Gastroesophageal sphincter (tissue), 4 donors: ENCODE results near the gene ANAPC5. TPM values are rescaled to one million over a fixed set of nuclear protein-coding genes. Genes with fewer than 3 reads are reported as not detected.

Experiments
- ATAC-seq: fragments of 150-250 bp; one replicate; pipeline ENCODE4 v1.9.1; 2016; ENCODE audit warnings: mild to moderate bottlenecking, moderate library complexity
- H3K27ac ChIP-seq, 4 donors: fragments of 200-600 bp; sonication (generic) in 3 of 4; 1 replicate in 3 of 4; 2 replicates in 1 of 4; pipeline ENCODE4 v1.5.1; 2016 to 2019
- H3K27me3 ChIP-seq: fragments of 200-600 bp; sonication (generic); one replicate; pipeline ENCODE4 v1.5.1; 2019
- H3K36me3 ChIP-seq, 2 donors: fragments of 200-600 bp; sonication (generic); one replicate each; pipeline ENCODE4 v1.5.1; 2019; ENCODE audit warnings: control low read depth in 1 of 2
- H3K4me1 ChIP-seq, 3 donors: fragments of 200-600 bp; sonication (generic); 1 replicate in 2 of 3; 2 replicates in 1 of 3; pipeline ENCODE4 v1.5.1; 2016 to 2019; ENCODE audit warnings: control low read depth in 2 of 3
- H3K4me3 ChIP-seq, 2 donors: fragments of 200-600 bp; sonication (generic); one replicate each; pipeline ENCODE4 v1.5.1; 2019; ENCODE audit warnings: mild to moderate bottlenecking in 1 of 2, moderate library complexity in 1 of 2
- H3K9me3 ChIP-seq, 3 donors: fragments of 200-600 bp; sonication (generic); one replicate each; pipeline ENCODE4 v1.5.1; 2017 to 2019; ENCODE audit warnings: control low read depth in 2 of 3
- CTCF ChIP-seq, 4 experiments: fragments of 200-600 bp in 2 of 4; fragments of 450-650 bp in 2 of 4; sonication (generic) in 1 of 4; IDR thresholded peaks; one replicate each; pipeline ENCODE4 v1.5.1; 2017 to 2019; ENCODE audit warnings: antibody characterized with exemption in 4 of 4, mild to moderate bottlenecking in 2 of 4, moderate library complexity in 2 of 4
- EP300 ChIP-seq: sonication (generic); formaldehyde crosslinking; IDR thresholded peaks from one replicate; pipeline ENCODE4 v1.6.1; 2017; ENCODE audit warnings: antibody characterized with exemption, mild to moderate bottlenecking
- POLR2A ChIP-seq, 2 donors: fragments of 450-650 bp; IDR thresholded peaks; one replicate each; pipeline ENCODE4 v1.6.1; 2017; ENCODE audit warnings: antibody characterized with exemption in 2 of 2, mild to moderate bottlenecking in 2 of 2, moderate library complexity in 1 of 2
- POLR2AphosphoS5 ChIP-seq: sonication (generic); formaldehyde crosslinking; IDR thresholded peaks from one replicate; pipeline ENCODE4 v1.6.1; 2017; ENCODE audit warnings: antibody characterized with exemption
- WGBS, 2 donors: methylation state at CpG; one replicate each; pipeline ENCODE4 v1.1.5; 2018; ENCODE audit warnings: low coverage in 1 of 2; 5-methylcytosine and 5-hydroxymethylcytosine counted together
- total RNA-seq, 4 donors: library from RNA; depleted of rRNA; stranded (reverse); fragments of >200 nt; gene quantifications; one replicate each; pipeline ENCODE4 v1.1.0, GENCODE V29; 2016

Gene ANAPC5
- total RNA-seq, 4 donors from 2014 or later = 69.2 to 93.5 (median 75.7) TPM

- peaks cover 0 to 96% of the 10 kb centered on the region in 2 donors for H3K36me3 ChIP-seq
- no peak for ATAC-seq
- peaks cover 0 to 18% (median 0%) of the 10 kb centered on the region in 3 donors for H3K4me1 ChIP-seq
- no peak overlapping the region for H3K27ac ChIP-seq
- no peaks in the 10 kb centered on the region for H3K9me3 ChIP-seq
- 93 to 94% methylated on average over 2 to 4 of the region's 4 CpGs for WGBS, 2 donors
- TF ChIP-seq POLR2AphosphoS5 = no peak
- TF ChIP-seq EP300 = no peak
- no peak for TF ChIP-seq POLR2A (IDR thresholded peaks at IDR 0.05)
- TF ChIP-seq CTCF (IDR thresholded peaks at IDR 0.05) = no peak
- no peaks in the 10 kb centered on the region for H3K27me3 ChIP-seq
- H3K4me3 ChIP-seq = no peak overlapping the region
Observed at GRCh38 chr12:121330195-121330594, 22.0 kb downstream of the ANAPC5 start.

- 84 to 92% methylated on average over 4 of the region's 4 CpGs for WGBS, 2 donors
- peaks cover 0 to 99% of the 10 kb centered on the region in 2 donors for H3K36me3 ChIP-seq
- H3K4me1 ChIP-seq = peaks cover 0 to 13% (median 0%) of the 10 kb centered on the region in 3 donors
- TF ChIP-seq EP300 = no peak
- no peak for TF ChIP-seq POLR2A (IDR thresholded peaks at IDR 0.05)
- no peak for TF ChIP-seq CTCF (IDR thresholded peaks at IDR 0.05)
- no peak overlapping the region for H3K4me3 ChIP-seq
- H3K27me3 ChIP-seq = no peaks in the 10 kb centered on the region
- H3K27ac ChIP-seq = no peak overlapping the region
- ATAC-seq = no peak
- no peaks in the 10 kb centered on the region for H3K9me3 ChIP-seq
Observed at GRCh38 chr12:121328620-121329019, 23.6 kb downstream of the ANAPC5 start.

- H3K4me3 ChIP-seq = no peak overlapping the region
- peaks cover 0 to 13% (median 0%) of the 10 kb centered on the region in 3 donors for H3K4me1 ChIP-seq
- H3K36me3 ChIP-seq = peaks cover 0 to 100% of the 10 kb centered on the region in 2 donors
- H3K27me3 ChIP-seq = no peaks in the 10 kb centered on the region
- TF ChIP-seq POLR2AphosphoS5 = no peak
- TF ChIP-seq EP300 = no peak
- no peak for TF ChIP-seq CTCF (IDR thresholded peaks at IDR 0.05)
- TF ChIP-seq POLR2A (IDR thresholded peaks at IDR 0.05) = no peak
- WGBS, 2 donors = 79 to 88% methylated on average over 6 to 11 of the region's 21 CpGs
- H3K9me3 ChIP-seq = no peaks in the 10 kb centered on the region
- no peak overlapping the region for H3K27ac ChIP-seq
- no peak for ATAC-seq
Observed at GRCh38 chr12:121326996-121327674, 25.1 kb downstream of the ANAPC5 start.

- ATAC-seq = no peak
- peaks cover 0 to 98% of the 10 kb centered on the region in 2 donors for H3K36me3 ChIP-seq
- TF ChIP-seq CTCF (IDR thresholded peaks at IDR 0.05) (no peak), POLR2AphosphoS5 (no peak), POLR2A (IDR thresholded peaks at IDR 0.05) (no peak), EP300 (no peak)
Observed at GRCh38 chr12:121325922-121326396, 26.3 kb downstream of the ANAPC5 start.

GRCh38 chr12:121323908-121324307 lies 28.3 kb downstream of the ANAPC5 start:
- peaks cover 0 to 13% (median 0%) of the 10 kb centered on the region in 3 donors for H3K4me1 ChIP-seq
- ATAC-seq = no peak
- peaks cover 0 to 97% of the 10 kb centered on the region in 2 donors for H3K36me3 ChIP-seq
- no peak overlapping the region for H3K27ac ChIP-seq
- 77 to 79% methylated on average over 2 to 3 of the region's 3 CpGs for WGBS, 2 donors
- TF ChIP-seq POLR2AphosphoS5 (no peak), CTCF (IDR thresholded peaks at IDR 0.05) (no peak), EP300 (no peak), POLR2A (IDR thresholded peaks at IDR 0.05) (no peak)
- no peaks in the 10 kb centered on the region for H3K27me3 ChIP-seq
- H3K4me3 ChIP-seq = no peak overlapping the region
- H3K9me3 ChIP-seq = no peaks in the 10 kb centered on the region

More at GRCh38 chr12:121325922-121326396, 26.3 kb downstream of the ANAPC5 start:
- H3K27me3 ChIP-seq = no peaks in the 10 kb centered on the region
- H3K27ac ChIP-seq = no peak overlapping the region
- WGBS, 2 donors = 75% methylated on average over 5 of the region's 5 CpGs; no CpG with 5 or more reads in 1 of the 2 donors
- no peaks in the 10 kb centered on the region for H3K9me3 ChIP-seq
- peaks cover 0 to 13% (median 0%) of the 10 kb centered on the region in 3 donors for H3K4me1 ChIP-seq
- H3K4me3 ChIP-seq = no peak overlapping the region
